PC-3 (cell line): ENCODE results near the gene DMRTC1B.
"Not testable (repeated sequence)": the region's sequence is repeated elsewhere in the genome, so short reads cannot be mapped to it uniquely, and the experiment has no call there.

Experiments used
- EZH2 ChIP-seq: fragments of 300-600 bp; sonication (generic); IDR thresholded peaks from one replicate; pipeline ENCODE4 v1.6.1; 2017; ENCODE audit warnings: antibody characterized with exemption, mild to moderate bottlenecking, low read length; ENCODE audit not compliant: unreplicated experiment
- TF ChIP-seq, protein P1 (sequence below): fragments of 300-600 bp; sonication (generic); conservative IDR thresholded peaks from 2 replicates; pipeline ENCODE4 v1.5.1; 2017; ENCODE audit warnings: antibody characterized with exemption, low read depth, mild to moderate bottlenecking, low read length

DNA sequence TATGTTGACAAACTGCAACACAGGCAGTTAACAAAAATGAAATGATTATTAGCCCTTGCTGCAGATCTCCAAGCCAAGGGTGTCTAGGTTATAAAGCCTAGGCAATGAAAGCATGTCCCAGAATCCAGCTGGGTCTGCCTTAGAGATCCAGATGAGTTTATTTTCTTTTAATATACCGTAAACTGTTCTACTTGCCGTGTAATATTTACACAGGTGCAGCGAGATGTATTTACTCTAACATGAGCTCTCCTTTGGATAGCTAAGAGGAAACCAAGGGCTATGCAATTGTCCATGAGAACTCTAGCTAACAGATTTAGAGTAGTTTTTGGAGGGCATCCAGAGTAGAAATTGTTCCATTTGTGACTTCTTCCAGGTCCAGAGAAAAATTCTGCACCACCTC is 28.1 kb upstream of the DMRTC1B start:
- not testable (repeated sequence) for TF ChIP-seq EZH2
- TF ChIP-seq, protein P1, sequence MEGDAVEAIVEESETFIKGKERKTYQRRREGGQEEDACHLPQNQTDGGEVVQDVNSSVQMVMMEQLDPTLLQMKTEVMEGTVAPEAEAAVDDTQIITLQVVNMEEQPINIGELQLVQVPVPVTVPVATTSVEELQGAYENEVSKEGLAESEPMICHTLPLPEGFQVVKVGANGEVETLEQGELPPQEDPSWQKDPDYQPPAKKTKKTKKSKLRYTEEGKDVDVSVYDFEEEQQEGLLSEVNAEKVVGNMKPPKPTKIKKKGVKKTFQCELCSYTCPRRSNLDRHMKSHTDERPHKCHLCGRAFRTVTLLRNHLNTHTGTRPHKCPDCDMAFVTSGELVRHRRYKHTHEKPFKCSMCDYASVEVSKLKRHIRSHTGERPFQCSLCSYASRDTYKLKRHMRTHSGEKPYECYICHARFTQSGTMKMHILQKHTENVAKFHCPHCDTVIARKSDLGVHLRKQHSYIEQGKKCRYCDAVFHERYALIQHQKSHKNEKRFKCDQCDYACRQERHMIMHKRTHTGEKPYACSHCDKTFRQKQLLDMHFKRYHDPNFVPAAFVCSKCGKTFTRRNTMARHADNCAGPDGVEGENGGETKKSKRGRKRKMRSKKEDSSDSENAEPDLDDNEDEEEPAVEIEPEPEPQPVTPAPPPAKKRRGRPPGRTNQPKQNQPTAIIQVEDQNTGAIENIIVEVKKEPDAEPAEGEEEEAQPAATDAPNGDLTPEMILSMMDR, result not testable (repeated sequence)
